Panc1 (cell line): ENCODE data around the gene WRAP73. TPM values are rescaled to one million over a fixed set of nuclear protein-coding genes. Genes with fewer than 3 reads are reported as not detected.

Experiments
- ATAC-seq: fragments of 200-7000 bp; cut with Tn5 transposase; 2 replicates; pipeline ENCODE4 v1.9.1; 2020; ENCODE audit warnings: mild to moderate bottlenecking, moderate library complexity
- BruUV-seq: library from RNA; stranded (reverse); fragments of 400-500 nt; replicated peaks from 2 replicates; lab custom pipeline; 2021; lab: Mats Ljungman, UMichigan
- CTCF ChIA-PET: fragments of 300-600 bp; sonication (Branson Sonifier 250); formaldehyde crosslinking; loops from one replicate; lab custom pipeline; 2022; ENCODE audit warnings: antibody characterized with exemption; lab: Charles Lee
- POLR2A ChIA-PET: fragments of 300-600 bp; sonication (Branson Sonifier 250); formaldehyde crosslinking; loops from one replicate; lab custom pipeline; 2022; ENCODE audit warnings: antibody characterized with exemption; lab: Charles Lee
- DNase-seq: peaks from one replicate; pipeline ENCODE4 v3.0.0-alpha.2; 2010; ENCODE audit warnings: low read depth, low spot score
- H3K27ac ChIP-seq: 2 replicates; pipeline ENCODE4 v1.5.1; 2011; ENCODE audit warnings: mild to moderate bottlenecking, low read length, inconsistent platforms
- H3K27me3 ChIP-seq: fragments of 200-500 bp; sonication (Bioruptor generic); 2 replicates; pipeline ENCODE4 v1.6.0; 2014; ENCODE audit warnings: low read length, inconsistent platforms; ENCODE audit not compliant: control insufficient read depth, insufficient read depth
- H3K36me3 ChIP-seq: fragments of 200-500 bp; sonication (Bioruptor generic); 2 replicates; pipeline ENCODE4 v1.5.1; 2014; ENCODE audit warnings: inconsistent platforms, mild to moderate bottlenecking, low read length, moderate library complexity; ENCODE audit not compliant: control insufficient read depth, insufficient read depth
- H3K4me1 ChIP-seq: 2 replicates; pipeline ENCODE4 v1.5.1; 2011; ENCODE audit warnings: inconsistent platforms, mild to moderate bottlenecking, low read length, moderate library complexity; ENCODE audit not compliant: control insufficient read depth, insufficient read depth
- H3K4me3 ChIP-seq, 2 experiments: 2 replicates each; pipeline ENCODE4 v1.5.1; 2011 to 2012; ENCODE audit warnings: low read depth in 2 of 2, low read length in 2 of 2, mild to moderate bottlenecking in 2 of 2, inconsistent platforms in 1 of 2, moderate library complexity in 1 of 2
- H3K9me3 ChIP-seq: fragments of 200-500 bp; sonication (Bioruptor generic); 2 replicates; pipeline ENCODE4 v1.5.1; 2014; ENCODE audit warnings: low read depth, mild to moderate bottlenecking, inconsistent platforms, low read length, moderate library complexity; ENCODE audit not compliant: control insufficient read depth, insufficient read depth
- POLR2AphosphoS5 ChIP-seq: IDR thresholded peaks from 2 replicates; pipeline ENCODE4 v1.6.1; 2012; ENCODE audit warnings: mild to moderate bottlenecking, low read depth, low read length, moderate library complexity
- SIN3A ChIP-seq: IDR thresholded peaks from 2 replicates; pipeline ENCODE4 v1.6.1; 2012; ENCODE audit warnings: low read depth, mild to moderate bottlenecking, low read length, moderate library complexity, borderline replicate concordance; ENCODE audit not compliant: insufficient read depth
- TCF7L2 ChIP-seq: IDR thresholded peaks from 2 replicates; pipeline ENCODE4 v1.6.1; 2011; ENCODE audit warnings: mild to moderate bottlenecking, low read depth, low read length, inconsistent platforms
- in situ Hi-C: cut with HindIII; loops from 2 replicates; pipeline ENCODE4 v1.10.0; 2016; ENCODE audit warnings: low sequenced_read_pairs, low pct_unique_long_range_greater_than_20kb
- intact Hi-C: fragments of 100-400 bp; cut with micrococcal nuclease; formaldehyde crosslinking; loops from one replicate; pipeline ENCODE4 v1.10.0; 2022; ENCODE audit not compliant: unreplicated experiment
- total RNA-seq: library from RNA; stranded (reverse); gene quantifications from one replicate; pipeline ENCODE4 v1.2.1, GENCODE V29; 2021; ENCODE audit not compliant: unreplicated experiment
- TF ChIP-seq, protein P1 (sequence below): fragments of 450-650 bp; IDR thresholded peaks from 2 replicates; pipeline ENCODE4 v1.5.1; 2017; ENCODE audit warnings: mild to moderate bottlenecking
- TF ChIP-seq, protein P2 (sequence below), 2 experiments: IDR thresholded peaks; 2 replicates each; pipeline ENCODE4 v1.6.1; 2011 to 2012; ENCODE audit warnings: low read depth in 2 of 2, control low read depth in 1 of 2, low read length in 1 of 2, mild to moderate bottlenecking in 1 of 2, moderate library complexity in 1 of 2; ENCODE audit not compliant: insufficient read depth in 1 of 2

The WRAP73 gene
- total RNA-seq, 1 experiment from 2014 or later, result 27.1 TPM

DNA sequence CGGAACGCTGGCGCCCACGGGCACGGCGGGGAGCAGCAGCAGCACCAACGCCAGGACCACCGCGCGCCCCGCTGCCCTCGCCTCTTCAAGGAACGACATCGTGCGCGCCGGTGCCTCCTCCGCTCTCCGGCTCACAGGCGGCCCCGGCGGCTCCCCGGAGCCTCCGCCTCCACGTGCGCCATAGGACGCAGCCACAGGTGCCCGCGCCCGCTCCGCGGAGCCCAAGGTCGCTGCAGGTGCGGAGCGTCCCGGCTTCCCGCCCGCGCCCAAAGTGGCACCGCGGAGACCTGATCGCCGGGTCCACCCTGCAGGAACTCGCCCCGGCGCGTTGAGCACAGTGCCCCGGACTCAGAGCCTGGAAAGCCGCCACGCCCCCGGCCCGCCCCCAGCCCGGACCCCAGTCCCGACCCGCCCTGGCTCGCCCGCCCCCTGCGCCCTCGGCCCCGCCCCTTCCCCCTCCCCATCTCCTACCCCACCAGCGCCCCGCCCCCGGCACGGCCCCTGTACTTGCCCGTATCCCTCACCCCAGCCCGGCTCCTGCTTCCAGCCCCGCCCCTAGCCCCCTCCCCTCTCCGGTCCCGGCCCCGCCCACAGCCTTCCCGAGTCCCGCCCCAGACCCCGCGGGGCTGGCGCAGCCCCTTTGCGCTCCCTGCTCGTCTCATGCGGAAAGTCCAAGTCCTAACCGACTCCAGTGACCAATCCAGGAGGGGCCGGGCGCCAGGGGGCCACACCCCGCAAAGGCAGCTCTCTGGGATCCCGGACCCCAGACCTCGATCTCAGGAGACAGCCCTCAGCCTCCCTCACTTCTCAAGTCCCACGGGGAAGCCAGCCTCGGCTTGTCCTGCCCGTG is 38.5 kb downstream of the WRAP73 start, which contains the start of gene MEGF6:
MEGF6 (minus strand) TSS at position 339 of the 850 bp plus-strand sequence; CDS start at position 99, 240 bp downstream.
- H3K27ac ChIP-seq, result no peak within 1 kb of the TSS
- no TSS peak for BruUV-seq
- peaks cover 28% of the 10 kb centered on the region for H3K4me1 ChIP-seq
- intact Hi-C loops (no loop called here), in situ Hi-C loops (no loop called here)
- ATAC-seq (peak; percentile 25), DNase-seq (no peak)
- no peaks in the 10 kb centered on the region for H3K9me3 ChIP-seq
- H3K27me3 ChIP-seq, result no peaks in the 10 kb centered on the region
- peak within 1 kb of the TSS; percentile 35 to 37 for H3K4me3 ChIP-seq
- TF ChIP-seq SIN3A, result no peak
- TF ChIP-seq, protein P1, sequence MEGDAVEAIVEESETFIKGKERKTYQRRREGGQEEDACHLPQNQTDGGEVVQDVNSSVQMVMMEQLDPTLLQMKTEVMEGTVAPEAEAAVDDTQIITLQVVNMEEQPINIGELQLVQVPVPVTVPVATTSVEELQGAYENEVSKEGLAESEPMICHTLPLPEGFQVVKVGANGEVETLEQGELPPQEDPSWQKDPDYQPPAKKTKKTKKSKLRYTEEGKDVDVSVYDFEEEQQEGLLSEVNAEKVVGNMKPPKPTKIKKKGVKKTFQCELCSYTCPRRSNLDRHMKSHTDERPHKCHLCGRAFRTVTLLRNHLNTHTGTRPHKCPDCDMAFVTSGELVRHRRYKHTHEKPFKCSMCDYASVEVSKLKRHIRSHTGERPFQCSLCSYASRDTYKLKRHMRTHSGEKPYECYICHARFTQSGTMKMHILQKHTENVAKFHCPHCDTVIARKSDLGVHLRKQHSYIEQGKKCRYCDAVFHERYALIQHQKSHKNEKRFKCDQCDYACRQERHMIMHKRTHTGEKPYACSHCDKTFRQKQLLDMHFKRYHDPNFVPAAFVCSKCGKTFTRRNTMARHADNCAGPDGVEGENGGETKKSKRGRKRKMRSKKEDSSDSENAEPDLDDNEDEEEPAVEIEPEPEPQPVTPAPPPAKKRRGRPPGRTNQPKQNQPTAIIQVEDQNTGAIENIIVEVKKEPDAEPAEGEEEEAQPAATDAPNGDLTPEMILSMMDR, result no peak
- no peak for TF ChIP-seq TCF7L2
- no peaks in the 10 kb centered on the region for H3K36me3 ChIP-seq
- ChIA-PET POLR2A (no interaction called here), CTCF (no interaction called here)

DNA sequence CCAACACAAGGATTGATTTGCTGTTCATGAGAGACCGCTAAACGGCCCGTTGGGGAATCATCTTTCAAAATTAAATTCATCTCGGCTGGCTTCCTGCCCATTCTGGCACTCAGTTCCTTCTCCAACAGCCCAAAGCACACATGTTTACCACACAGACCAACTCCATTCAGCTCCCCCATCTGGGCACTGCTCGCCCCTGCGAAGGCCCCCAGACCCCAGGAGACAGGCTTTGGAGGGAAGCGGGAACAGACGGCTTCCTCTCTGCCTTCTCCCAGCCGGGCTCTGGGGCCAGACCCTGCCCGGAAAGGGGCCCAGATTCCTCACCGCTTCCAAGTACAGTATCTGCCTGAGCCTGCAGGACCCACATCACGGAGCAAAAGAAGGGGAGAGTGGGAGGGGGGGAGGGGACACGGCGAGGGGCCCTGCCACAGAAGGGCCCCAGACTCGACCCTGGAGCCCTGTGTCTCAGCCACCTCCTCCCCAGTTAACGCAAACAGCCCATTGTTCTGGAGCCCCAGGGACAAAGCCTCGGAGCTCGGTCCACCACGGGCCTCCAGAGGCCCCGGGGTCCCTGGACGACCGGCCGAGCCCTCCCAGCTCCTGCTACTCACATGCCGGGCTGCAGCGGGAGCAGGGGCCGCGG is 39.3 kb downstream of the WRAP73 start:
- in situ Hi-C loops, result no loop called here

More for the DNA sequence above, 39.3 kb downstream of the WRAP73 start:
- CTCF ChIA-PET, result no interaction called here
- ATAC-seq, result no peak
- no peak for DNase-seq
- no peak overlapping the region for H3K27ac ChIP-seq
- no peaks in the 10 kb centered on the region for H3K36me3 ChIP-seq
- H3K9me3 ChIP-seq, result no peaks in the 10 kb centered on the region
- intact Hi-C loops, result no loop called here
- TF ChIP-seq SIN3A (no peak), POLR2AphosphoS5 (no peak), TCF7L2 (no peak)
- TF ChIP-seq, protein P2, sequence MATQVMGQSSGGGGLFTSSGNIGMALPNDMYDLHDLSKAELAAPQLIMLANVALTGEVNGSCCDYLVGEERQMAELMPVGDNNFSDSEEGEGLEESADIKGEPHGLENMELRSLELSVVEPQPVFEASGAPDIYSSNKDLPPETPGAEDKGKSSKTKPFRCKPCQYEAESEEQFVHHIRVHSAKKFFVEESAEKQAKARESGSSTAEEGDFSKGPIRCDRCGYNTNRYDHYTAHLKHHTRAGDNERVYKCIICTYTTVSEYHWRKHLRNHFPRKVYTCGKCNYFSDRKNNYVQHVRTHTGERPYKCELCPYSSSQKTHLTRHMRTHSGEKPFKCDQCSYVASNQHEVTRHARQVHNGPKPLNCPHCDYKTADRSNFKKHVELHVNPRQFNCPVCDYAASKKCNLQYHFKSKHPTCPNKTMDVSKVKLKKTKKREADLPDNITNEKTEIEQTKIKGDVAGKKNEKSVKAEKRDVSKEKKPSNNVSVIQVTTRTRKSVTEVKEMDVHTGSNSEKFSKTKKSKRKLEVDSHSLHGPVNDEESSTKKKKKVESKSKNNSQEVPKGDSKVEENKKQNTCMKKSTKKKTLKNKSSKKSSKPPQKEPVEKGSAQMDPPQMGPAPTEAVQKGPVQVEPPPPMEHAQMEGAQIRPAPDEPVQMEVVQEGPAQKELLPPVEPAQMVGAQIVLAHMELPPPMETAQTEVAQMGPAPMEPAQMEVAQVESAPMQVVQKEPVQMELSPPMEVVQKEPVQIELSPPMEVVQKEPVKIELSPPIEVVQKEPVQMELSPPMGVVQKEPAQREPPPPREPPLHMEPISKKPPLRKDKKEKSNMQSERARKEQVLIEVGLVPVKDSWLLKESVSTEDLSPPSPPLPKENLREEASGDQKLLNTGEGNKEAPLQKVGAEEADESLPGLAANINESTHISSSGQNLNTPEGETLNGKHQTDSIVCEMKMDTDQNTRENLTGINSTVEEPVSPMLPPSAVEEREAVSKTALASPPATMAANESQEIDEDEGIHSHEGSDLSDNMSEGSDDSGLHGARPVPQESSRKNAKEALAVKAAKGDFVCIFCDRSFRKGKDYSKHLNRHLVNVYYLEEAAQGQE (IDR thresholded peaks at IDR 0.05; ENCODE audit: insufficient read depth in 1 of 2, low read depth in 2 of 2, low read length in 1 of 2), result no peak
- TF ChIP-seq, protein P1, result no peak
- peaks cover 28% of the 10 kb centered on the region for H3K4me1 ChIP-seq
- H3K27me3 ChIP-seq, result no peaks in the 10 kb centered on the region
- BruUV-seq, result no TSS peak
- POLR2A ChIA-PET, result no interaction called here
- peak overlapping the region; percentile 35 to 37 for H3K4me3 ChIP-seq
